Measurements from ENCODE around the gene ARHGEF12. TPM values are rescaled to one million over a fixed set of nuclear protein-coding genes. Genes with fewer than 3 reads are reported as not detected.
A peak's percentile ranks its signal among the peaks of the same experiment; 100 is the strongest.

ARHGEF12 gene
- total RNA-seq, 1 donor from 2014 or later: 134 TPM

DNA sequence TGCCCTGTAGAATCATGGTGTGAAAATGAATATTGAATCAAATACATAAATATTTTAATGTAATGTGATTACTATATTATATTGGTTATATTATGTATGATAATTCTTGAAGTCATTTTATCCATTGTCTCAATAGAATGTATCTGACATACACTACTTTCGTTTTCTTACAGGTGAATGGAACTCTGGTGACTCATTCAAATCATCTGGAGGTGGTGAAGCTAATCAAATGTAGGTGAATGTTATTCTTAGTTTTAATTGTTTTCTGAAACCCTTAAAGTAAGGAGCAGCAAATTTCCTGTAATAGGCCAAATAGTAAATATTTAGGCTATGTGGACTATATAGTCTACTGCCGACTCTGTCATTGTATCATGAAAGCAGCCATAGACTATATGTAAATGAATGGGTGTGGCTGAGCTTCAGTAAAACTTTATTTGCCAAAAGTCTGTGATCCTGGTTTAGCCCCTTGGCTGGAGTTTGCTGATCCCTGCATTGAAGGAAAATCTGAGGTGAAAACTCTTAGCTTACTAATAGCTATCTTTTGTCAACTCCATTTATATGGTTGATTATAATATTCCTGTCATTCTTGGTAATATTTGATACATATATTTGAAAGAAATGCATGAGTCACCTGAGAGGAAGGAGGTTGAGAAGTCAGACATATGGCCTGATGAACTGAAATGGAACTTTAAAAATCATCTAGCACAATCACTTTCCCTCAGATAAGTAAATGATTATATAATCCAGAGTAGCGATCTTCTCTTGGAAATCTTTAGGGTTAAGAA is 88.2 kb downstream of the ARHGEF12 start:
- peak; percentile 16 to 41 for DNase-seq (ENCODE audit: low read depth in 2 of 2)

DNA sequence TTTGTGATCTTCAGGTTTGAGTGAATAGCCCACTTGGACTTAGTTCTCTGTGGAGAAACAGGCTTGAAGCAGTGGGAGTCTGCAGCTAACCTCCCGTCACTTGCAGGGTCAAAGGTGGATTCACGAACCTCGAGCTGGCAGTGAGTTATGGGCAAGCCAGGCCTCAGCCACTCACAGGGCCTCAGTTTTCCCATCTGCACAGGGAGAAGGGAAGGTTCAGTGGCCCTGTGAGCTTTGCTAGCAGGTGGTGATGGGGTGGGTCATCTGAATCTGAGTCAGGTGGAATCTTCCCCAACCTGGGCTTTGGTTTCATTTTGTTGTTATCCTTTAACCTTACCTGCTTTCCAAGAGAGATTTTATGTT is 88.7 kb downstream of the ARHGEF12 start:
- peak in 1 of 2 donors; percentile 29 for DNase-seq (ENCODE audit: low read depth in 2 of 2)

DNA sequence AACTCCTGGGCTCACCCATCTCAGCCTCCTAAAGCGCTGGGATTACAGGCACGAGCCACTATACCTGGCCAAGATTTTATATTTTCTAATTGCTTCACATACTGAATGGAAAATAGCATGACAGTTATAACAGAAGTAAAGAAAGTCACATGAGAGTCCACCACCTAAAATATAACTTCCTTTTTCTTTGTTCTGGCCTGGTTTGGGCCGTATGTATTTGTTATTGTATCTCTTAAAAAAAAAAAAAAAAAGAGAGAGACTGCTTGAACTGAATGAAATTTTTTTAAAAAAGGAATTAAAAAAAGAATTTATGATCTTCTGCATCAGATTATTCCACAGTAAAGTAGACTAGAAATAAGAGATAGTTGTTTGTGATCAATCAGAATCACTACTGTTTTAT is 89.3 kb downstream of the ARHGEF12 start:
- peak in 1 of 2 donors; percentile 87 for DNase-seq (ENCODE audit: low read depth in 2 of 2)

DNA sequence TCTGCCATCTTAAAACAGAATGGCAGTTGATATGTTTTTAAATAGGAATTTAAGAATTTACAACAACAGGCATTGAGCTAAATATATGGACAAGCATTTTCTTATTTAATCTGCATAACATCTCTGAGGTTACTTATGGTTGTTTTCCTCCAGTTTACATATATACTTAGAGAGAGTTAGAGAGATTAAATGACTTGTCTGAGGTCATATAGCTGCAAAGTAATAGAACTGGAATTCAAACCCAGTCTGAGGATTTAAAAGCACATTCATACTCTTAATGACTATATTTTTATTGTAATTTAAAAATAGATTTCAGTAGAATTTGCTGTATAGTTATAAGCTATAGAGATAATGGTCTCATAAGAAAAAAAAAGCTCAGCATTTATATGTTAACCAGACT is 93.9 kb downstream of the ARHGEF12 start:
- no peak for DNase-seq (ENCODE audit: low read depth in 2 of 2)

DNA sequence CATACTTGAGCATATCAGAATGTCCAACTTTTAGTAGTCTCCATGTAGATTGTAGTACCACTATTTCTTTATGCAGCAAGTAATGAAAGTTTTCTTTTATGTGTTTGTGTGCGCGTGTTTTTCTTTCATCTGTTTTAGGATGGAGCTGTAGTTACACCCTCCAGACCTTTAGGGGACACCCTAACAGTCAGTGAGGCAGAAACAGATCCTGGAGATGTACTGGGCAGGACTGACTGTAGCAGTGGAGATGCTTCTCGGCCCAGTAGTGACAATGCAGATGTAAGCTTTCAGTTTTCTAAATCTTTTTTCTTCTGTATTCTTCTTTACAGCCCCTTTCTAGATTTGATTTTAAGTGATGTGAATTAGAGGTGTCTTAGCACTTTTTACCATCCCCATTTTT is 95.4 kb downstream of the ARHGEF12 start:
- DNase-seq (ENCODE audit: low read depth in 2 of 2): peak; percentile 15 to 35

DNA sequence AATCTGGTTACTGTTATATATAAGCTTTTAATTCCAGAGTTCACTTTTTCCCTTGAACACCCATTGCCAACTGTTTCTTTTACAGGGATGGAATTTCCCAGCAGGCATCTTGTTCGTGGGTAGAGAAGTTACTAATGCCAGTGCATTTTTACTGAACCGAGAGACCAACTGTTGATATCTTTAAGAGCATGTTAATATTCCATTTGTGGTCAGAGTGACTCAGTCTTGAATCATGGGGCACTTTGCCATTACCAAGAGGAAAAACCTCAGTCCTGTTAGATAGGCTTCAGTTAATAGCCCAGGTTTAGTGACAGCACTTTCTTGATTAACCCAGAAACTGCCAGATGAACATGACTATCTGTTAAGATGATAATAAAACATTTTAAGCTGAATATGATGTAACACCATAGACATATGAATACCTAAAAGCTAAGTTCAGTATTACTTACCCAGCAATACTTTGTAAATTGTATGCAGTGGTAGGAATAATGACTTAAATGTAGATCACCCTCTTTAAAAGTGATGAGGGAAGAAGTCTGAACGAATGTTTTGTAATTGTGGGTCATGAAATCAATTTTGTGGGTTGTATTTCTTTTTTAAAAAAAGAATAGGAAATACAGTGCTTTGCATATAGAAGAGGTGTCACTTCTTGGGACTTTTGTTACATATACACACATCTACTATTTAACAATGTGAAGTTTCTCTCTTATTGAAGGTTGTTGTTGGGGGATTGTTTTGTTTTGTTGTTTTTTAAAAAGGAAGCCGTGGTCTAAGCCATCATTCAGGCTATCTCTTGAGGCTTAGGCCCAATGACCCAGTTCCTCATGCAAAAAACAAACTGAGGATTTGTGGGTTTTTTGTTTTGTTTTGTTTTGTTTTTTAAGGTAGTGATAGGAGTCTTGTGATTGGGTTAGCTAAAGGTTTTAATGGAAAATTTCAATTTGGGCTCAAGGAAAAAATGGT is 96.1 kb downstream of the ARHGEF12 start:
- DNase-seq (ENCODE audit: low read depth in 2 of 2): peak; percentile 79 to 97

DNA sequence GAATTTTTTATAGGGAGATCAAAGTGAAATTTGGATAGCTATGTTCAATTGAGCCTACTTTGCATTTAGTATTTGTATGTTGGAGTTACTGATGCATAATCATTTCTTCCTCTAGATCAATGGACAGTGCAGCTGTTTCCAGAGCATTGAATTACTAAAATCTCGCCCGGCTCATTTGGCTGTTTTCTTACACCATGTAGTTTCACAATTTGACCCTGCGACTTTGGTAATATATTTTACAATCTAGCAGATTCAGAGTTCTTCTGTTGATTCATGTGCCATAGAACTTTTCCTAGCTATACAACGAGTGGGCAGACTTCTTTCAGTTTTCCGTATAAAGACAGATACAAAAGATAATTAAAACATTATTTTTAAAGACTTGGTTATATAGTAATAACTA is 105.4 kb downstream of the ARHGEF12 start:
- DNase-seq (ENCODE audit: low read depth in 2 of 2): no peak

DNA sequence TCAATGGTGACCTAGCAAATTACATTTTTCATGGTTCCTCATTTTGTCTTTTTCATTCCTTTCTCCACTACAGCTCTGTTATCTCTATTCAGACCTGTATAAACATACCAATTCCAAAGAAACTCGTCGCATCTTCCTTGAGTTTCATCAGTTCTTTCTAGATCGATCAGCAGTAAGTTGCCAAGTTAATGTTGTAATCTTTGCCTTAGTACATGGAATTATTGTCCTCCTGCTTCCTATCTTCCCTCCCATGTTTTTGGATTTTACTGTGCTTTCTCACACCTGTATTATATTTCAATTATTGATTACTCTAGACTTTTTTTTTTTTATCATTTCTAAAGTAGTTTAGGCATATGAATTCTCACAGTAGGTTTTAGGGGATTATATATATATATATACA is 105.8 kb downstream of the ARHGEF12 start:
- no peak for DNase-seq (ENCODE audit: low read depth in 2 of 2)

DNA sequence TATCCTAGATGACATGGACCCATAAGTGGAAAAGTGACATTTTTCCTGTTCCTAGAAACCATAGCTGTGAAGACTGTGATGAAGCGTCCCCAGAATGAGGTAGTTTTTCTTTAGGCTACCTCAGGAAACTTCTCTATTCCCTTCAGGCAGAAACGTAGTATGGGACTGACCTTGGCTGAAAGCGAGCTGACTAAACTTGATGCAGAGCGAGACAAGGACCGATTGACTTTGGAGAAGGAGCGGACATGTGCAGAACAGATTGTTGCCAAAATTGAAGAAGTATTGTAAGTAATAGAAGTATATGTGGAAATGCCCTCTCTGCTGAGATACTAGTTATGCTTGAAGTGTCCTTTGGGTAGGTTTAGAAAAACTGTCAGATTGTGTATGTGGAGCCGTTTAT is 110.6 kb downstream of the ARHGEF12 start:
- no peak for DNase-seq (ENCODE audit: low read depth in 2 of 2)

DNA sequence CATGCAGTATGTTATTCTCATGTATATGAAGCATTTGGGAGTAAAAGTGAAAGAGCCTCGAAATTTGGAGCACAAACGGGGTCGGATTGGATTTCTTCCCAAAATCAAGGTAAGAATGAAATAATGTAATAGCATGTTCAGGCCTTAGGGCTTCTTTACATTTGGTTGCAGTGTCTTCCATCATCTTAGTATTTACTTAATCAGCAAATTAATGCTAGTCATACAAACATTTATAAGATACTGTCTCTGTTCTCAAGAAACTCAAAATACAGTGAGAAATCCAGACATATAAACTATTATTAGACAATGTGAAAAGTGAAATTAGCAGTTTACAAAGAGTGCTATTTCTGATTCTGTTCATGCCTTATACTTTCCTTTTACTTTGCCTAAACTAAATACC is 112.0 kb downstream of the ARHGEF12 start:
- DNase-seq (ENCODE audit: low read depth in 2 of 2): no peak

DNA sequence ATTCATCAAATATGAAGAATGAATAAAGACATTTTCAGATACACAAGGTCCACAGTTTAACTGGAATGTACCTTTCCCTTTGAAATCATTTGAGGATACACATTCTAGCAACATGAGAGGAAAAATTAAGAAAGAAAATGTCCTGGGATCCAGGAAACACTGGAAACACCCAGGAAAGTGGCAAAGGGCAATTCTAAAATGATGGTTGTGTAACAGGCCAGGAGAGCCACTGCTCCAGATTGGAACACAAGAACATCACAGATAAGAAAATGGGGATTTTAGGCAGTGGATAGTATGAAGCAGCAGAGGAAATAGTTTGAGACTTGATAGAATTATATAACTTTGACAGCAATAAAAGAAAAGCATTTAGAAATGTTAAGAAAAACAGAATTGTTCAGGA is 119.3 kb downstream of the ARHGEF12 start:
- no peak for DNase-seq (ENCODE audit: low read depth in 2 of 2)

DNA sequence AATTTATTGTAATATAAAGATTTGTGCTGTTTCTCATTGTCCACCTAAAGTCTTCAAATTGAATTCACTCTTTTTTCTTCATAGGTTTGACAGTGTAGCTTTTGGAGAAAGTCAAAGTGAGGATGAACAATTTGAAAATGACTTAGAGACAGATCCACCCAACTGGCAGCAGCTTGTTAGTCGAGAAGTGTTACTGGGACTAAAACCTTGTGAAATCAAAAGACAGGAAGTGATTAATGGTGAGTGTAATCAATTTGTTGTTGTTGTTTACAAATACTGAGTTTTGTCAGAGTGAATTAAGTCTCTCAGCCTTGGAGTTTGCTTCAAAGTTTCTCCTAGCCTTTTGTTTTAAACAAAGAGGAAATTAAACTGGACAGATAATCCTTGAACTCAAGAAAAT is 121.8 kb downstream of the ARHGEF12 start:
- no peak for DNase-seq (ENCODE audit: low read depth in 2 of 2)

DNA sequence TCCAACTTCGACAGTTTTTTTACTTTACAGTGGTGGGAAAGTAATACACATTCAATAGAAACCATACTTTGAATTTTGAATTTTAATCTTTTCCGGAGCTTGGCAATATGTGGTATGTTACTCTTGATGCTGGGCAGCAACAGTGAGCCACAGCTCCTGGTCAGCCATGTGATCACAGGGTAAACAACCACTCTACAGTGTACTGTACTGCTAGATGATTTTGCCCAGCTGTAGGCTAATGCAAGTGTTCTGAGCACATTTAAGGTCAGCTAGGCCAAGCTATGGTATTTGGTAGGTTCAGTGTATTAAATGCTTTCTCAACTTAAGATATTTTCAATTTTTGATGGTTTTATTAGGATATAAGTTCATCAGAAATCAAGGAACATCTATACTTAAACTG is 126.6 kb downstream of the ARHGEF12 start:
- no peak for DNase-seq (ENCODE audit: low read depth in 2 of 2)

DNA sequence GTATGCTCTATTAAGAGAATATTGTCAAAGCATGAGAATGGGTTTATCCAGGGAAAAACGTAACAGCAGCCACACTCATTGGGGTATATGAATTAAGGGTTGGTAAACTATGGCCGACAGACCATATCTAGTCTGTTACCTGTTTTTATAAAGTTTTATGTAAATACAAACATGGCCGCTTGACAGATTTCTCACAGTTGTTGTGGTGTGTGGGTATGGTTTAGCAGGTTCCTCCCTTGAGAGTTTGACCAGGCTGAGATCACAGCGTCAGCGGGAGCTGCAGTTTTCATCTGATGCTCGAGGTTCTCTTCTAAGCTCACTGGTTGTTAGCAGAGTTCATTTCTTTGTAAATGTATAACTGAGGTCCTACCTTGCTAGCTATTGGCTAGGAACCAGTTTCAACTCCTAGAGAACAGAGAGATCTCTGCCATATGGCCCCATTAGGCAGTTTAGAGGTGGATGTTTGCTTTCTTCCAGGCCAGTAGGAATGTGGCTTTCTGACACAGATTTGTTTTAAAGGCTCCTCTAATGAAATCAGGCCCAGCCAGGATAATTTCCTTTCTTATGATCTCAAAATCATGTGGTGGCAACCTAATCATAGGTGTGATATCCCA is 129.8 kb downstream of the ARHGEF12 start:
- no peak for DNase-seq (ENCODE audit: low read depth in 2 of 2)

DNA sequence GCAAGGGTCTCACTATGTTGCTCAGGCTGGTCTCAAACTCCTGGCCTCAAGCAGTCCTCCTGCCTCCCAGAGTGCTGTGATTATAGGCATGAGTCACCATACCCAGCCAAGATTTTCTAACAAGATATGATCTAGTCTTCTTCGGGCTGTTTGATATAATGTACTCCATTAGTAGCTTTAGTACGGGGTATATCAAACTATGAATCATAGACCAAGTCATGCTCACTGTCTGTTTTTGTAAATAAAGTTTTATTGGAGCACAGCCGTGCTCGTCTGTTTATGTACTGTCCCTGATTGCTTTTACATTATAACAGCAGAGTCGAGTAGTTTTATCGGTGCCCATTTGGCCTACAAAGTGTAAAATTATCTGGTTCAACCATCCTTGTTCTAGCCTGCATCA is 131.4 kb downstream of the ARHGEF12 start:
- DNase-seq (ENCODE audit: low read depth in 2 of 2): peak in 1 of 2 donors; percentile 15

DNA sequence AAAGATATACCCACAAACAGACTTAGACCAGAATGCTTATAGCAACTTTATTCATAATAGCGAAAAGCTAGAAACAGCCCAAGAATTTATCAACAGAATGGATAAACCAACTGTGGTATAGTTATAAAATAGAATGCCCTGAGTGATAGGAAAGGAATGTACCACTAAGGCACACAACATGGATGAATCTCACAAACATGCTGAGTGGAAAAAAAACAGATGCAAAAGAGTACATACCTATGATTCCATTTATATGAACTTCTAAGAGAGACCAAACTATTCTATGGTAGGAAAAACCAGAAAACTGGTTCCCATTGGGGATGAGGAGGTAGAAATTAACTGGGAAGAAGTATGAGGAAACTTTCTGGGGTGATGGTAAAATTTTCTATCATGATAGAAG is 134.9 kb downstream of the ARHGEF12 start:
- DNase-seq (ENCODE audit: low read depth in 2 of 2): no peak

DNA sequence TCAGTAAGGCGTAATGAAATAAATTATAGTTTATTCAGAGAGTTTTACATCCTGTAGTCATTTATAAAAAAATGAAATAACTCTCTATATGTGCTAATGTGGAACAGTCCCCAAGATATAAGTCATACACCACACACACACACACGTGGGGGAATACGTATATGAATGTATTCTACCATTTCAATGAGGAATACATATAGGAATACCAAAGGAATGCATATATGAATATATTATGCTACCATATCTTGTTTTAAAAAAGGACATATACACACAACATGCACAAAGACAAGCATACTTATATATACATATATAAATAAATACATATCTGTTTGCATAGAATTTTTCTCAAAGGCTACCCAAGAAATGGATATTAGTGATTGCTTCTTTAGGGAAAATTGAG is 135.8 kb downstream of the ARHGEF12 start:
- no peak for DNase-seq (ENCODE audit: low read depth in 2 of 2)

DNA sequence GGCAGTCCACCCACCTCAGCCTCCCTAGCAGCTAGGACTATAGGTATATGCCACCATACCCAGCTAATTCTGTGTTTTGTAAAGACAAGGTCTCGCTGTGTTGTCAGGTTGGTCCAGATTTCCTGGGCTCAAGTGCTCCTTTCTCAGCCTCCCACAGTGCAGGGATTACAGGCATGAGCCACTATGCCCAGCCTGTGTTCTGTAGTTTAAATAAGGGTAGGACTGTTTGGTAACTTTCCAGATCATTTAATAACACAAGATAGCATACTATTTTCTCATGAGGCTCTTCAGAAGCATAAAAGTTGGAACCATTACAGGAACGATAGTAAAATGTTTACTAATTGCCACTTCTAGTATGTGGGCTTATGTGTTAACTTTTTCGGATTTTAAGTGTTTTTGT is 137.3 kb downstream of the ARHGEF12 start:
- no peak for DNase-seq (ENCODE audit: low read depth in 2 of 2)

DNA sequence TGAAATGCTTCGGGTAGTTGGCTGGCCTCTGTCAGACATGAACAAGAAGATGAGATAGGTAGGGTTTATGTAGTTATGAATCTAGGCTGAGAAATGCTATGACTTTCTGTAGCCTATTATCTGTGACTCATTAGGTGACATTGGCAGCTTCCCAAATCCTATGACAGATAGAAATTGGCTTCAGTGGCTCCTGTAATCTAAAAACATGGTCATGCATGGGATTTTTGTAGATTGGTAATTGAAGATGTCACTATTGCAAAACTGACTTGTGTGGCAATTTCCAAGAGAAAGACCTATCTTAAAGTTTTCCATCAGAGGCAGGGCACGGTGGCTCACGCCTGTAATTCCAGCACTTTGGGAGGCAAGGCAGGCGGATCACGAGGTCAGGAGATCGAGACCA is 145.9 kb downstream of the ARHGEF12 start:
- DNase-seq (ENCODE audit: low read depth in 2 of 2): peak; percentile 3 to 61

DNA sequence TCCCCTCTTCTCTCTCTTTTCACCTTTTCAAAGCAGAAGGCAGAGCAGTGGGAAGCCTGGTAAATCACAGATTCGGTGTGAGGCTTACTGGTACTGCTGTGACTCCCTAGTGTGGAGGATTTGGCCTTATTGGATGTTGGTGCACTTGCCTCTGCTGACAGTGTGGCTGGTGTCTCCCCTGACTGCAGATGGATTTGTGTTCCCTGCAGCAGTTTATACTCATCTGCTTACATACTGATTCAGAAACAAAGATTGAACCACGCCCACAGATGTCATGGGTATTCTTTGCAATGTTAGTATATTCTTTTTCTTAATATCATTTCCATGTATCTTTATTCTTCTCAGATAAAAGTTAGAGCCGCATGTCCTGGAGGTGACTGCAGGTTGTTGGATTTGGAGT is 148.5 kb downstream of the ARHGEF12 start:
- no peak for DNase-seq (ENCODE audit: low read depth in 2 of 2)

DNA sequence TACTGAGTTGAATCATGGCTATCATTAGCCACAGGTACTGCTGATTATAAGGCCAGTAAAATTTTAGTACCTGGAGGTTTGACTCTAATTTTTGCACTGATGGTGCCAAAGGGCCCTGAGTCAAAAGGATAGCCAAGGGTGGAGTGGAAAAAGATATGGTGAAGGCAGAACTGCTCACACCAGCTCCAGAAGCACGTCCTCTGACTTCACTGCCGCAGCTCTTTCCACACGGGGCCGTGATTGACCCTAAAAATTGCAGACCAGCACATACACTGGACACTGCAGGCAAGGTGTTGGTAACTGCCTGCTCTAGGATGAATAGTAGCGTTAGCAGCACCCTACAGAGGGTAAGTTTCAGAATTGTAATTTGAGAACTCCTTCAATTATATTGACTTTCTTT is 149.9 kb downstream of the ARHGEF12 start:
- no peak for DNase-seq (ENCODE audit: low read depth in 2 of 2)

DNA sequence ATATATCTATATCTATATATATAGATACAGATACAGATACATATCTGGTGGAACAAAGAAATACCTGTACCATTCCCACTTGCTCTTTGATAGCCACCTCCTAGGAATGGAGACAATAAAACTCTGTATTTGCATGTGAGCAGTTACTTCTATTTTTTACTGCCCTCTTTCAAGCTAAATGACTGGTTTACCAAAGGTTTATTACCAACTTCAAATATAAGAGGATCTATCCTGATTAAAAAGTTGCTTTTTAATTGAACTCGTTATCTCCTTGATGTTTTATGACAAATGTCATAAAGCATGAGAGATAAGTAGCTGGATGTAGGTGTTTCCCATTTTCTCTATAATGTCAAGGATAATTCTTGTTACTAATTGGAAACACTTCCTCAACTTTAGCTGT is 153.6 kb downstream of the ARHGEF12 start:
- no peak for DNase-seq (ENCODE audit: low read depth in 2 of 2)

Data from lung microvascular endothelial cell (primary cell).